GM10248 (cell line): ENCODE measurements around the gene CNMD.

Source experiments
- CTCF ChIA-PET: fragments of 300-600 bp; sonication (Branson Sonifier 250); formaldehyde crosslinking; extraction: SDS; loops from one replicate; lab custom pipeline; 2021; ENCODE audit warnings: antibody characterized with exemption; lab: Yijun Ruan, JAX
- POLR2A ChIA-PET: fragments of 350-650 bp; sonication (Branson Sonifier 250); formaldehyde crosslinking; extraction: SDS; loops from one replicate; lab custom pipeline; 2020; ENCODE audit warnings: antibody characterized with exemption; lab: Yijun Ruan, JAX
- DNase-seq: peaks from one replicate; pipeline ENCODE4 v3.0.0; 2012; ENCODE audit errors: extremely low spot score
- CTCF ChIP-seq: IDR thresholded peaks from 2 replicates; pipeline ENCODE4 v1.5.1; 2012; ENCODE audit warnings: mild to moderate bottlenecking, low read depth; ENCODE audit errors: extremely low read depth, missing control alignments, control extremely low read depth

The CNMD gene

DNA sequence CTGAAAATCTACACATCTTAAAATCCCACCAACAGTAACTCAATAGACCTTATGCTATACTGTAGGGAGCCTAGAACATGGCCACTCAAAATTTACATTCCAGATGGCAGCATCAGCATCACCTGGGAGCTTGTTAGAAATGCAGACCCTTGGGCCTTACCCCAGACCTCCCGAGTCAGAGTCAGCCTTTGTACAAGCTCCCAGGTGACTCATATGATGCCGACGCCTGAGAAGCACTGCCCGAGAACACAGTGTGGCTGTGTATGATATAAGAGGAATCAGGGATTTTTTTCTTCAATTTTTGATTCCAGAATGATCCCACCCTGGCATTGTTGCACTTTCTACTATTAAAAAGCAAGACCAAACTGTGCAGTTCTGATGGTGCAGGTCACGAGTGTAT lies 35.9 kb upstream of the CNMD start:
- POLR2A ChIA-PET: no interaction called here
- no peak for DNase-seq
- no peak for TF ChIP-seq CTCF
- CTCF ChIA-PET: no interaction called here

- TF ChIP-seq CTCF: no peak
- DNase-seq: no peak
- ChIA-PET POLR2A (no interaction called here), CTCF (no interaction called here)
These were observed 28.4 kb upstream of the CNMD start for GRCh38 chr13:52767949-52768516.

DNA sequence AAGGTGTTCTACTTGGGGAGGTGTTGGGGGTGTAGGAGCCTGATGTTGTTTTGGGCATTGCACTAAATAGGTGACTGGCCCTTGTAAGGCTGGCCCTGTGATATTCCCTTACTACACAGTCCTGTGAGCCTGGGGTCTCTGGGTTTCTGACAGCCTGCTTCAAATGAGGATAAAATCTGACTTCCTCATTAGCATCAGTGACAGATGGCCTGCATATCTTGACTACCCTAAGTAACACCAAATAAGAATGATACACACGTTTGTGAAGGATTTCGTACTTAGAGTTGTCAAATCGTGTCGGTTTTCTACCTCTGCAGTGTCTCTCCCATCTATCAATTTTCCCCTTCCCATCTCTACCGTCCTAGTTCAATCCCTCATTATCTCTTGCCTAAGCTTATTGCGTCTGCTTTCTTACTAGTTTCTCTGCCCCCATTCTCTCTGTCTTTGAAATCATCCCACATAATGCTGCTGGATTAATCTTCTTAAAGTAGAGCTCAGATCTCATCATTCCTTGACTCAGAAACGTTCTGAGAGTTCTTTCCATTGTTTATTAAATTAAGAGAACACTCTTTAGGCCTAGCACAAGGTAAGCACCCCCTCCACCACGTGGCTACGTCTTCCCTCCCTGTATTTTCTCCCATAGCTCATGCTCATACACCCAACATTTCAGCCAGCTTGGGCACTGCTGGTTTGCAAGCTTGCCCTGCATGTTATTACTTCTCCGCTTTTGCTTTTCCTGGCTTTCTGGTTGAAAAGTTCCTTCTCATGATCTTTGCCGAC lies 26.2 kb upstream of the CNMD start:
- no peak for DNase-seq
- TF ChIP-seq CTCF: no peak
- ChIA-PET POLR2A (no interaction called here), CTCF (no interaction called here)

GRCh38 chr13:52760077-52760476 lies 20.5 kb upstream of the CNMD start:
- no peak for TF ChIP-seq CTCF
- no peak for DNase-seq
- ChIA-PET CTCF (no interaction called here), POLR2A (no interaction called here)

DNA sequence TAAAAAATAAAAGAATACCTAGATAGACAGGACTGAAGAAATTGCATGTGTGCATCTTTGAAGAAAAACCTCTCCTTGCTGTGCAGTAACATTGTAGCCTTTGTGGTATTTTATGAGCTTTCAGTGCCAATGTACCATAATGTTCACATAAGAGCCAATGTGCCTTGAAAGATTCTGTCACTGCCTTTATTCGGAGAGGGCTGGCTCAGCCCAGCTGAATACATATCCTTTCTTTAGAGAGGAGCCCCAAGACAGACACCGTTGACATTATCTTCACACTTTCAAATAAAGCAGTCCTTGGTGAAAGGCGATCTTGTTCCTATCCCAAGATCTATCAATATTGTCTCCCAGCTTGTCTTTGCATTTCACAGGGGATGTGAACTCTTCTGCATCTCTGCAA lies 18.5 kb upstream of the CNMD start:
- no peak for TF ChIP-seq CTCF
- no peak for DNase-seq
- POLR2A ChIA-PET: no interaction called here
- CTCF ChIA-PET: interaction anchor here (1.0 to 1.6 kb wide), 2 partner anchors 13 to 19 kb away, joined by 3 read pairs; no protein-coding TSS in a partner anchor

DNA sequence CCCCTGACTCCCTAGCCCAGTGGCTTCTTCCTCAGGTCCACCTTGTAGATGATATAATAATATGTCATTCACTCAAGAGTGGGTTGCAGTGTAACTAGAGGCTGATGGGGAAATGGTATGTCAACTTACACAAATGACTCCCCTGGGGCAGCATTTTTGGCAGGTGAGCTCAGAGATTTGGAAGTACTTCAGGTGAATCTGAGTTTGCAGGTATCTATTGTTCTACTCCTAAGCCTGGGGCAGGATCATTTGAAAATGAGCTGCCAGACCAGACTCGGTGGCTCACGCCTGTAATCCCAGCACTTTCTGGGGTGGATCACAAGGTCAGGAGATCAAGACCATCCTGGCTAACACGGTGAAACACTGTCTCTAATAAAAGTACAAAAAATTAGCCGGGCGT lies 11.6 kb upstream of the CNMD start:
- no peak for TF ChIP-seq CTCF
- CTCF ChIA-PET: no interaction called here
- DNase-seq: no peak
- POLR2A ChIA-PET: no interaction called here
